ENCODE measurements around the gene COLEC12. TPM values are rescaled to one million over a fixed set of nuclear protein-coding genes. Genes with fewer than 3 reads are reported as not detected.

COLEC12 gene
- total RNA-seq, 2 experiments from 2014 or later = not detected

- Histone ChIP-seq H3K27me3 (ENCODE audit: control insufficient read depth in 1 of 2, insufficient read depth in 2 of 2, low read length in 2 of 2) (peaks cover 0 to 3% of the 10 kb centered on the region in 2 experiments), H3K36me3 (ENCODE audit: insufficient read depth, low read length) (no peaks in the 10 kb centered on the region), H3K4me1 (ENCODE audit: insufficient read depth, low read length) (no peaks in the 10 kb centered on the region), H3K9me3 (ENCODE audit: control insufficient read depth in 1 of 2, insufficient read depth in 1 of 2, low read length in 2 of 2) (no peaks in the 10 kb centered on the region), H3K4me3 (ENCODE audit: low read length) (no peak overlapping the region), H3K27ac (ENCODE audit: low read depth in 1 of 2, low read length in 2 of 2) (no peak overlapping the region)
- POLR2A ChIA-PET = no interaction called here
- intact Hi-C loops (cut with DNase I, micrococcal nuclease) = no loop called here
- CTCF ChIA-PET = no interaction called here
- Mint-ChIP-seq H3K27ac (no peak overlapping the region), H3K4me3 (no peak overlapping the region), H3K4me1 (ENCODE audit: low read depth) (no peaks in the 10 kb centered on the region), H3K9me3 (no peaks in the 10 kb centered on the region), H3K27me3 (peaks cover 15% of the 10 kb centered on the region), H3K36me3 (ENCODE audit: low read depth) (no peaks in the 10 kb centered on the region)
- DNase-seq = no peak
- ATAC-seq (ENCODE audit: poor library complexity) = no peak
- no peak for TF ChIP-seq CTCF (IDR thresholded peaks at IDR 0.05)
These were observed 67.7 kb downstream of the COLEC12 start for GRCh38 chr18:432791-433190.

GRCh38 chr18:429030-429429 lies 71.5 kb downstream of the COLEC12 start:
- intact Hi-C loops (cut with DNase I, micrococcal nuclease) = no loop called here
- Mint-ChIP-seq H3K9me3 (no peaks in the 10 kb centered on the region), H3K4me1 (ENCODE audit: low read depth) (no peaks in the 10 kb centered on the region), H3K36me3 (ENCODE audit: low read depth) (no peaks in the 10 kb centered on the region), H3K27ac (no peak overlapping the region), H3K27me3 (peaks cover 12% of the 10 kb centered on the region), H3K4me3 (no peak overlapping the region)
- no peaks in the 10 kb centered on the region for H3K9me3 ChIP-seq (ENCODE audit: control insufficient read depth in 1 of 2, insufficient read depth in 1 of 2, low read length in 2 of 2)
- ChIA-PET POLR2A (no interaction called here), CTCF (no interaction called here)
- ATAC-seq (ENCODE audit: poor library complexity) (no peak), DNase-seq (no peak)
- H3K4me3 ChIP-seq (ENCODE audit: low read length) = no peak overlapping the region
- H3K4me1 ChIP-seq (ENCODE audit: insufficient read depth, low read length) = no peaks in the 10 kb centered on the region
- no peak overlapping the region for H3K27ac ChIP-seq (ENCODE audit: low read depth in 1 of 2, low read length in 2 of 2)
- no peaks in the 10 kb centered on the region for H3K36me3 ChIP-seq (ENCODE audit: insufficient read depth, low read length)
- TF ChIP-seq CTCF (IDR thresholded peaks at IDR 0.05) = no peak
- H3K27me3 ChIP-seq (ENCODE audit: control insufficient read depth in 1 of 2, insufficient read depth in 2 of 2, low read length in 2 of 2) = no peaks in the 10 kb centered on the region

- no peak for ATAC-seq (ENCODE audit: poor library complexity)
- Histone ChIP-seq H3K36me3 (ENCODE audit: insufficient read depth, low read length) (no peaks in the 10 kb centered on the region), H3K9me3 (ENCODE audit: control insufficient read depth in 1 of 2, insufficient read depth in 1 of 2, low read length in 2 of 2) (no peaks in the 10 kb centered on the region), H3K4me3 (ENCODE audit: low read length) (no peak overlapping the region), H3K27me3 (ENCODE audit: control insufficient read depth in 1 of 2, insufficient read depth in 2 of 2, low read length in 2 of 2) (no peaks in the 10 kb centered on the region), H3K4me1 (ENCODE audit: insufficient read depth, low read length) (no peaks in the 10 kb centered on the region), H3K27ac (ENCODE audit: low read depth in 1 of 2, low read length in 2 of 2) (no peak overlapping the region)
- Mint-ChIP-seq H3K4me1 (ENCODE audit: low read depth) (no peaks in the 10 kb centered on the region), H3K4me3 (no peak overlapping the region), H3K36me3 (ENCODE audit: low read depth) (no peaks in the 10 kb centered on the region), H3K27ac (no peak overlapping the region), H3K9me3 (no peaks in the 10 kb centered on the region), H3K27me3 (peaks cover 7% of the 10 kb centered on the region)
- ChIA-PET CTCF (no interaction called here), POLR2A (no interaction called here)
- DNase-seq = no peak
- no peak for TF ChIP-seq CTCF (IDR thresholded peaks at IDR 0.05)
- intact Hi-C loops (cut with DNase I, micrococcal nuclease) = no loop called here
These were observed 73.5 kb downstream of the COLEC12 start for GRCh38 chr18:427005-427404.

All from CD4-positive, alpha-beta T cell (primary cell).